Panc1 (cell line): ENCODE measurements around the gene MYO7B. TPM values are rescaled to one million over a fixed set of nuclear protein-coding genes. Genes with fewer than 3 reads are reported as not detected.

ENCODE experiments used
- ATAC-seq: fragments of 200-7000 bp; cut with Tn5 transposase; 2 replicates; pipeline ENCODE4 v1.9.1; 2020; ENCODE audit warnings: mild to moderate bottlenecking, moderate library complexity
- BruUV-seq: library from RNA; stranded (reverse); fragments of 400-500 nt; replicated peaks from 2 replicates; lab custom pipeline; 2021; lab: Mats Ljungman, UMichigan
- CTCF ChIA-PET: fragments of 300-600 bp; sonication (Branson Sonifier 250); formaldehyde crosslinking; loops from one replicate; lab custom pipeline; 2022; ENCODE audit warnings: antibody characterized with exemption; lab: Charles Lee
- POLR2A ChIA-PET: fragments of 300-600 bp; sonication (Branson Sonifier 250); formaldehyde crosslinking; loops from one replicate; lab custom pipeline; 2022; ENCODE audit warnings: antibody characterized with exemption; lab: Charles Lee
- DNase-seq: peaks from one replicate; pipeline ENCODE4 v3.0.0-alpha.2; 2010; ENCODE audit warnings: low read depth, low spot score
- H3K27ac ChIP-seq: 2 replicates; pipeline ENCODE4 v1.5.1; 2011; ENCODE audit warnings: mild to moderate bottlenecking, low read length, inconsistent platforms
- H3K27me3 ChIP-seq: fragments of 200-500 bp; sonication (Bioruptor generic); 2 replicates; pipeline ENCODE4 v1.6.0; 2014; ENCODE audit warnings: low read length, inconsistent platforms; ENCODE audit not compliant: control insufficient read depth, insufficient read depth
- H3K36me3 ChIP-seq: fragments of 200-500 bp; sonication (Bioruptor generic); 2 replicates; pipeline ENCODE4 v1.5.1; 2014; ENCODE audit warnings: inconsistent platforms, mild to moderate bottlenecking, low read length, moderate library complexity; ENCODE audit not compliant: control insufficient read depth, insufficient read depth
- H3K4me1 ChIP-seq: 2 replicates; pipeline ENCODE4 v1.5.1; 2011; ENCODE audit warnings: inconsistent platforms, mild to moderate bottlenecking, low read length, moderate library complexity; ENCODE audit not compliant: control insufficient read depth, insufficient read depth
- H3K4me3 ChIP-seq, 2 experiments: 2 replicates each; pipeline ENCODE4 v1.5.1; 2011 to 2012; ENCODE audit warnings: low read depth in 2 of 2, low read length in 2 of 2, mild to moderate bottlenecking in 2 of 2, inconsistent platforms in 1 of 2, moderate library complexity in 1 of 2
- H3K9me3 ChIP-seq: fragments of 200-500 bp; sonication (Bioruptor generic); 2 replicates; pipeline ENCODE4 v1.5.1; 2014; ENCODE audit warnings: low read depth, mild to moderate bottlenecking, inconsistent platforms, low read length, moderate library complexity; ENCODE audit not compliant: control insufficient read depth, insufficient read depth
- POLR2AphosphoS5 ChIP-seq: IDR thresholded peaks from 2 replicates; pipeline ENCODE4 v1.6.1; 2012; ENCODE audit warnings: mild to moderate bottlenecking, low read depth, low read length, moderate library complexity
- SIN3A ChIP-seq: IDR thresholded peaks from 2 replicates; pipeline ENCODE4 v1.6.1; 2012; ENCODE audit warnings: low read depth, mild to moderate bottlenecking, low read length, moderate library complexity, borderline replicate concordance; ENCODE audit not compliant: insufficient read depth
- TCF7L2 ChIP-seq: IDR thresholded peaks from 2 replicates; pipeline ENCODE4 v1.6.1; 2011; ENCODE audit warnings: mild to moderate bottlenecking, low read depth, low read length, inconsistent platforms
- in situ Hi-C: cut with HindIII; loops from 2 replicates; pipeline ENCODE4 v1.10.0; 2016; ENCODE audit warnings: low sequenced_read_pairs, low pct_unique_long_range_greater_than_20kb
- intact Hi-C: fragments of 100-400 bp; cut with micrococcal nuclease; formaldehyde crosslinking; loops from one replicate; pipeline ENCODE4 v1.10.0; 2022; ENCODE audit not compliant: unreplicated experiment
- total RNA-seq: library from RNA; stranded (reverse); gene quantifications from one replicate; pipeline ENCODE4 v1.2.1, GENCODE V29; 2021; ENCODE audit not compliant: unreplicated experiment
- TF ChIP-seq, protein P1 (sequence below): fragments of 450-650 bp; IDR thresholded peaks from 2 replicates; pipeline ENCODE4 v1.5.1; 2017; ENCODE audit warnings: mild to moderate bottlenecking
- TF ChIP-seq, protein P2 (sequence below), 2 experiments: IDR thresholded peaks; 2 replicates each; pipeline ENCODE4 v1.6.1; 2011 to 2012; ENCODE audit warnings: low read depth in 2 of 2, control low read depth in 1 of 2, low read length in 1 of 2, mild to moderate bottlenecking in 1 of 2, moderate library complexity in 1 of 2; ENCODE audit not compliant: insufficient read depth in 1 of 2

The MYO7B gene
- total RNA-seq, 1 experiment from 2014 or later = 0.15 TPM

DNA sequence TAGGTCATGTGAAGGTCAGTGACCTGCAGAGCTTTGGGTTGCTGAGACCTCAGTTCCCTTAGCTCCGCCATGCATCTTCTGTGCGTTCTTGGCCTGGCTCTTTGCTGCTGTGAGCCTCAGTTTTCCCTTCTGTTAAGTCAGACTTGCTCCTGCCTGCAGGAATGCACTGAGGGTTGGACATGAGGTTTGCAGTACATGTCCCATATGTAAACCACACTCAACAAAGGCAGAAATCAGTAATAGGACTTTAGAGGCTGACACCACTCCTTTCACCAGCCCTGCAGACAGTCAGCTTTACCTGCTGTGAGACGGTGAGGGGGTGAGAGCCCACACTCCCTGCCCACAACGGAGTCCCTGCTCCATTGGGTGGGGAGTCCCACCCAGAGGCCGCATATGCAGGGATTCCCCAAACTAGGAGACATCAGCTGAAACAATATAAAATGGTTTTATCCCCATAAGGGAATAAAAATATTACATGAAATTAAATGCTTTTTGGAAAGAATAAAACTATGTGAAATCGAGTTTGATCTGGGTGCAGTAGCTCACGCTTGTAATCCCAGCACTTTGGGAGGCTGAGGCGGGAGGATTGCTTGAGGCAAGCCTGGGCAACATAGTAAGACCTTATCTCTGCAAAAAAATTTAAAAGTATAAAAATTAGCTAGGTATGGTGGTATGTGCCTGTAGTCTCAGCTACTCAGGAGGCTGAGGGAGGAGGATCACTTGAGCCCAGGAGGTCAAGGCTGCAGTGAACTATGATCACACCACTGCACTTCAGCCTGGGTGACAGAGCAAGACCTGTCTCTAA lies 55.1 kb downstream of the MYO7B start:
- CTCF ChIA-PET = interaction anchor here (0.6 to 2.9 kb wide), 20 partner anchors 8 to 552 kb away, joined by 3 to 42 read pairs (median 4); partner anchors contain the start of genes IWS1 and LIMS2
- intact Hi-C loops = loop anchor here (1.0 kb wide), 1 partner anchor 59 kb away; no protein-coding TSS in a partner anchor
- DNase-seq (no peak), ATAC-seq (no peak)
- H3K27ac ChIP-seq = no peak overlapping the region
- in situ Hi-C loops = no loop called here
- POLR2A ChIA-PET = interaction anchor here (0.9 kb wide), 1 partner anchor 64 kb away, joined by 3 read pairs; the partner anchor contains the start of gene IWS1
- H3K36me3 ChIP-seq = no peaks in the 10 kb centered on the region
- H3K9me3 ChIP-seq = no peaks in the 10 kb centered on the region
- TF ChIP-seq SIN3A (no peak), TCF7L2 (no peak)
- TF ChIP-seq, protein P1, sequence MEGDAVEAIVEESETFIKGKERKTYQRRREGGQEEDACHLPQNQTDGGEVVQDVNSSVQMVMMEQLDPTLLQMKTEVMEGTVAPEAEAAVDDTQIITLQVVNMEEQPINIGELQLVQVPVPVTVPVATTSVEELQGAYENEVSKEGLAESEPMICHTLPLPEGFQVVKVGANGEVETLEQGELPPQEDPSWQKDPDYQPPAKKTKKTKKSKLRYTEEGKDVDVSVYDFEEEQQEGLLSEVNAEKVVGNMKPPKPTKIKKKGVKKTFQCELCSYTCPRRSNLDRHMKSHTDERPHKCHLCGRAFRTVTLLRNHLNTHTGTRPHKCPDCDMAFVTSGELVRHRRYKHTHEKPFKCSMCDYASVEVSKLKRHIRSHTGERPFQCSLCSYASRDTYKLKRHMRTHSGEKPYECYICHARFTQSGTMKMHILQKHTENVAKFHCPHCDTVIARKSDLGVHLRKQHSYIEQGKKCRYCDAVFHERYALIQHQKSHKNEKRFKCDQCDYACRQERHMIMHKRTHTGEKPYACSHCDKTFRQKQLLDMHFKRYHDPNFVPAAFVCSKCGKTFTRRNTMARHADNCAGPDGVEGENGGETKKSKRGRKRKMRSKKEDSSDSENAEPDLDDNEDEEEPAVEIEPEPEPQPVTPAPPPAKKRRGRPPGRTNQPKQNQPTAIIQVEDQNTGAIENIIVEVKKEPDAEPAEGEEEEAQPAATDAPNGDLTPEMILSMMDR = no peak
- TF ChIP-seq, protein P2, sequence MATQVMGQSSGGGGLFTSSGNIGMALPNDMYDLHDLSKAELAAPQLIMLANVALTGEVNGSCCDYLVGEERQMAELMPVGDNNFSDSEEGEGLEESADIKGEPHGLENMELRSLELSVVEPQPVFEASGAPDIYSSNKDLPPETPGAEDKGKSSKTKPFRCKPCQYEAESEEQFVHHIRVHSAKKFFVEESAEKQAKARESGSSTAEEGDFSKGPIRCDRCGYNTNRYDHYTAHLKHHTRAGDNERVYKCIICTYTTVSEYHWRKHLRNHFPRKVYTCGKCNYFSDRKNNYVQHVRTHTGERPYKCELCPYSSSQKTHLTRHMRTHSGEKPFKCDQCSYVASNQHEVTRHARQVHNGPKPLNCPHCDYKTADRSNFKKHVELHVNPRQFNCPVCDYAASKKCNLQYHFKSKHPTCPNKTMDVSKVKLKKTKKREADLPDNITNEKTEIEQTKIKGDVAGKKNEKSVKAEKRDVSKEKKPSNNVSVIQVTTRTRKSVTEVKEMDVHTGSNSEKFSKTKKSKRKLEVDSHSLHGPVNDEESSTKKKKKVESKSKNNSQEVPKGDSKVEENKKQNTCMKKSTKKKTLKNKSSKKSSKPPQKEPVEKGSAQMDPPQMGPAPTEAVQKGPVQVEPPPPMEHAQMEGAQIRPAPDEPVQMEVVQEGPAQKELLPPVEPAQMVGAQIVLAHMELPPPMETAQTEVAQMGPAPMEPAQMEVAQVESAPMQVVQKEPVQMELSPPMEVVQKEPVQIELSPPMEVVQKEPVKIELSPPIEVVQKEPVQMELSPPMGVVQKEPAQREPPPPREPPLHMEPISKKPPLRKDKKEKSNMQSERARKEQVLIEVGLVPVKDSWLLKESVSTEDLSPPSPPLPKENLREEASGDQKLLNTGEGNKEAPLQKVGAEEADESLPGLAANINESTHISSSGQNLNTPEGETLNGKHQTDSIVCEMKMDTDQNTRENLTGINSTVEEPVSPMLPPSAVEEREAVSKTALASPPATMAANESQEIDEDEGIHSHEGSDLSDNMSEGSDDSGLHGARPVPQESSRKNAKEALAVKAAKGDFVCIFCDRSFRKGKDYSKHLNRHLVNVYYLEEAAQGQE (IDR thresholded peaks at IDR 0.05; ENCODE audit: insufficient read depth in 1 of 2, low read depth in 2 of 2, low read length in 1 of 2) = no peak
- BruUV-seq = no TSS peak
- no peaks in the 10 kb centered on the region for H3K27me3 ChIP-seq
- H3K4me3 ChIP-seq = no peak overlapping the region
- H3K4me1 ChIP-seq = no peaks in the 10 kb centered on the region

DNA sequence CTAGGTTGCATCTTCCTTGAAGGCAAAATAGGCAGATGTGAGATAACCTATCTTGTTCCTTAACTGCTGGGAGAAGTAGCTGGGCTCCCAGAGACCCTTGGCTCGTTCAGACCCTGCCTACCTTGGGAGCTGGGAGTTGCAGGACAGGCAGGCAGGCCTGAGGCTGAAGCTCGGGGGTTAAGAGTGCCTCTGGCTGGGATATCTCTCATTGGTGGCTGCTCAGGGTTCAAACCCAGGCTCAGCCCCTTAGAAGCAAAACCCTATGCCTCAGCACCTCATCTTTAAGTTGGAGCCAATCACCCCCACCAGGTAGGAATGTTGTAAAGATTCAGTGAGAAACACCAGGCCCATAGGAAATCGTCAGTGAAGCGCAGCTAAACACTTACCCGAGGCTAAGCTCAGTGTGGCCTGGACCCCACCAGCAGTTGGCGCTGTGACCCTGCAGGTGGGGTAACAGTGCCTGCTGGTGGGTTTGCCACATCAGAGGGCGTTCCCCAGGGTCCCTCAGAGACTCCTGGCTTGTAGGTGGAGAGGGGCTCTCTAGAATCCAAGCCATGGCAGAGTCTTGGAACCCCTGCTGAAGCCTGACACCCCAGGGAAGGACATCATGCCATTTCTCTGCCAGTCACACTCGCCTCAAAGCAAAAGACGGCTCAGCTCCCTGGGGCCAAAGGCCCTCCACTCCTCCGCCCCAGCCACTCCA lies 55.9 kb downstream of the MYO7B start:
- intact Hi-C loops = loop anchor here (1.0 kb wide), 1 partner anchor 58 kb away; no protein-coding TSS in a partner anchor
- in situ Hi-C loops = no loop called here
- DNase-seq = peak; percentile 61
- Histone ChIP-seq H3K27me3 (no peaks in the 10 kb centered on the region), H3K4me3 (no peak overlapping the region), H3K36me3 (no peaks in the 10 kb centered on the region), H3K9me3 (no peaks in the 10 kb centered on the region), H3K4me1 (no peaks in the 10 kb centered on the region), H3K27ac (no peak overlapping the region)
- ChIA-PET POLR2A (interaction anchor here (0.9 kb wide), 1 partner anchor 65 kb away, joined by 3 read pairs; the partner anchor contains the start of gene IWS1), CTCF (interaction anchor here (0.6 to 2.9 kb wide), 19 partner anchors 9 to 553 kb away, joined by 3 to 42 read pairs (median 4); partner anchors contain the start of genes IWS1 and LIMS2)
- BruUV-seq = no TSS peak
- TF ChIP-seq SIN3A (no peak), TCF7L2 (no peak), POLR2AphosphoS5 (no peak)
- TF ChIP-seq, protein P2 (IDR thresholded peaks at IDR 0.05; ENCODE audit: insufficient read depth in 1 of 2, low read depth in 2 of 2, low read length in 1 of 2) = no peak
- TF ChIP-seq, protein P1 = peak; percentile 99
- peak; percentile 95 for ATAC-seq
